GM21423 (cell line): Measurements from ENCODE around the gene RAB23.
A peak's percentile ranks its signal among the peaks of the same experiment; 100 is the strongest.

Source experiments
- ATAC-seq: cut with Tn5 transposase; IDR thresholded peaks from one replicate; pipeline ENCODE4 v1.9.1; 2021; ENCODE audit warnings: mild to moderate bottlenecking, moderate library complexity; ENCODE audit not compliant: unreplicated experiment

The RAB23 gene

GRCh38 chr6:57221936-57222742, at the start of gene RAB23:
TSS of gene RAB23 (minus strand) at chr6:57222307. CDS start at chr6:57210380, 11,927 bp downstream.
- peak; percentile 81 for ATAC-seq

DNA sequence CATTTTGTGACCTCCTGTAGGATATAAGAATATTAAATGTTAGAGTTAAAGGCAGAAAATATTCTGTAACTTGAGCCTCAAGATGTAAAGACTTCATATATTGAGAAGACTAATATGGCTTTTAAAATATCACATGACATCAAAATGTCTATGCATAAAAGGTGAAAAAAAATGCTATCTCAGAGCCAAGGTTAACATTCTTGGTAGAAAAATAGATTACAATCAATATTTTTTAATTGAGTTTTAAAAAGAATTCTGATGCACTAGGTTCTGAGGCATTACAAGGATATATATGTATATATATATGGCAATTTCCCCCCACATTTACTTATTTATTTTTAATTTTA, 46.2 kb upstream of the RAB23 start:
- ATAC-seq = no peak

DNA sequence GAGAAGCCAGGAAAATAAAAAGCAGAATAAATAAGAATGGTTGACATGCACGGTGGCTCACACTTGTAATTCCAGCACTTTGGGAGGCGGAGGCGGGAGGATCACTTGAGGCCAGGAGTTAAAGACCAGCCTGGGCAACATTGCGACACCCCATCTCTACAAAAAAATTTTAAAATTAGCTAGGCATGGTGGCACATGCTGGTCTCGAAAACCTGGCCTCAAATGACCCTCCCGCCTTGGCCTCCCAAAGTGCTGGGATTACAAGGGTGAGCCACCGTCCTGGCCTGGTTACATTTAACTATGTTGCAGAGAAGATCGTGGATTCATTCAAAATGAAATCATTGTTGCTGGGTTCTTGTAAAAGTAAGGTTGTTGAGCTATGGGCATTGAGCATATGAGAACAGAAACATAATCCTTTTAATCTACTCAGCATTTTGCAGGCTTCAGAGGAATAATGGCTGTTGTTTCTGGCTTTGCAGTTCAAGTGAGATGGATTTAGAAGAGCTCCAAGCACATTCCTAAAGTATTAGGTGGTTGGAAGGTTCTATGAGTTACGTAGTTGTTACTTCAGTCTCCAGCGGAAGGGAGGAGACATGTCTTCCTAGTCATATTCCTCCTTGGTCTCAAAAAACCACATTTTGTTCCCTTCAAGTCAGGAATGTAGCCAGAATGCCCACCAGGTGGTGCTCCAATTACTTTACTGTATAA, 45.6 kb upstream of the RAB23 start:
- ATAC-seq = no peak

- ATAC-seq = no peak
Observed at GRCh38 chr6:57265755-57266221, 43.7 kb upstream of the RAB23 start.

DNA sequence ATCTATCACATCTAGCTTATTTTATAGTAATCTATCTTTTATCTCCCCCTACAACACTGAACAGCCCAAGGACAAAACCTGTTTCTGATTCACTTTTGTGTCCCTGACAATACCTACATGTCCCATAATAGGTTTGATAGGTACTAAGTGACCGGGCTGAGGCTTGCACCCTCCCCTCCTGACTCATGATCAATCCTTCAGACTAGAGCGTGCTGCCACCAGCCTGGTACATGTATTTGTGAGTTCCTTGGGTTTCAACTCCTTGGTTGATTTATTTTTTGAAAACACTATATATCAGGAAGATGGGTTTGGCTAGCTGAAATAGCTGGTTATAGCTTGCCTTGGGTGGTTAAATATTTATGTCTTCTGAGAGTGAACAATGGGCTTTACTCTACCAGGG, 41.6 kb upstream of the RAB23 start:
- ATAC-seq = no peak

DNA sequence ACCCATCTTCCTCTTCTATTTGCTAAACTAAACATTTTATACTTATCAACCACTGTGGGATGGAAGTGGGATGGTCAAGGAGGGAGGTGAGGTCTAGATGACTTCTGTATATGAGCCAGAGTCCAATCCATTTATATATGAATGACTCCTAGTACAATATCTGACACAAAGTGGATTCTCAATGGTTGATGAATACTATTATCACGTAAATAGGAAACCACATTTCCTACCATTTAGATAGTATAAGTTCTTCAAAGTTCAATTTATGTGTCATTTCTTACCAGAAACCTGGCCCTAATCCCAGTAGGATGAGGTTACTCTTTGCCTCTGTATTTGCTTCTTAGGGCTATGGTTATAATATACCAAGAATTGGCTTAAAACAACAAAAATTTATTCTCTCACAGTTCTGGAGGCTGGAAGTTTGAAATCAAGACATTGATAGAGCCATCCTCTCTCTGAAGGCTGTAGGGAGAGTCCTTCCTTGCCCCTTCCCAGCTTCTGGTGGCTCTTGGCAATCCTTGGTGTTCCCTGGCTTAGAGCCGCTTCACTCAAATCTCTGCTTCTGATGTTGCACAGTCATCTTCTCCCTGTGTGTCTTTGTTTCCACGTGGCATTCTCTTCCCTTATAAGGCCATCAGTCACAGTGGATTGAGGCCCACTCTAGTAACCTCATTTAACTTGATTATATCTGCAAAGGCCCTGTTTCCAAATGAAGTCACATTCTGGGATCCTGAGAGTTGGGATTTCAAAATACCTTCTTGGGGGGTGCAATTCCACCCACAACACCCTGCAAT, 41.0 kb upstream of the RAB23 start:
- no peak for ATAC-seq

DNA sequence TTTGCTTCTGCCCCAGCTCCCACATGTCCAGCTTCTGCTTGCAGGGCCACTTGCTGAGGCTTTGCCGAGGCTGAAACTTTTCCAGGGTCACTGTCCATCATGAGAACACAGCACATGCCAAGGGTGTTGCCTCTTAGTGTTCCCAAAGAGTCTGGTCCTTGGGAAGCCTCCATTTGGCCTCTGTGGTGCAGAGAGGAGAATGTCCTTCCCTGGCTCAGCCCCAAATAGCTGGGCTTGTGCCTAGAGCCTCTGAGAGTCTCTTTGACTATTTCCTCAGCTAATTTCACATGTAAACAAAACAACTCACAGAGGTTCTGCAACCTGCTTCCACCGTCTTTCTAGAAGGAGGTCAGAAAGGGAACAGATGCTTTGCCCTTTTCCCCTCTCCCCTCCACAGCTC, 40.4 kb upstream of the RAB23 start:
- ATAC-seq = no peak

GRCh38 chr6:57261926-57262325, 39.8 kb upstream of the RAB23 start:
- no peak for ATAC-seq

DNA sequence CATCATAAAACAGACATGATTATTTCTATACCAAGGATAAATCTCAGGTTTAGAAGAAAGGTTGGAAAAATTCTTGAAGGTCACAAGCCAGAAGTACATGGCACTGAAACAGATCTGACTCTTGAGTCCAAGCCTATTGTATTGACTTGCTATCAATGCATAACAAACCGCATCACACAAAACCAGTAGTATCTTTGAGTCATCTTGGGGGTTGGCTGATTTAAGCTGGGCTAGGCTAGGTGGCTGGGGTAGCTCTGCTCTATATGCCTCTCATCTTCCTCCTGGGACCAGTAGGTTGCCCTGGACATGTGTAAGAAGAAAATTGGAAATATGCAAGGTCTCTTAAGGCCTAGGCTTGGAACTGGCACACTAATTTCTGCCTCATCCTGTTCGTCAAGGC, 37.0 kb upstream of the RAB23 start:
- ATAC-seq = no peak

DNA sequence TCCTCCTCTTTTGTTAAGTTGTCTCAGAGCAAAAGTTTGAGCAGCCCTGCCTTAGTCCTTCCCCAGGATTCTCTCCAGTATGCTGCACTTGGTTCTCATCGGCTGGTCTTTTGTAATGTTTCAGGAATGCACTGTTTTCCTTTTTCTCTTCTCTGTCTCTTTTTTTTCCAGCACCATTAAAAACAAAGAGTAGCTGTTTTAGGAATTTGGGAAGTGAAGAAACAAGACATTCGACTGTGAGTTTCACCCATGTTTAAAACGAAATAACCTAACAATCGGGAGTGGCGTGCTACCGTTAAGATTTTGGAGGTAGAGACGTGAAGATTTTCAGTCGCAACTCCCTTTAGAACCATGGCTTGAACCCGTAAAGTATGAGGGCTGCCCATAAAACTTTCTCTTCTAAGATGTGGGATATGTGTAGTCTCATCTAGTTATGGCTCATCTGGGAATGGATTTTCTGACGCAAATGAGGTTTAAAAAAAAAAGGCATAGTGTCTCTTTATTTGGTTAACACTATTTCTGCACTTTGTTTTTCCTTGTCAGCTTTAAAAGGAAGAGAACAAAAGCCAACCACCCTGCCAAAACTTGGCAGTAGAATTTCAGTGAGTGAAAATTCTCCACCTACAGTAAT, 35.9 kb upstream of the RAB23 start:
- no peak for ATAC-seq

- ATAC-seq = no peak
Observed at GRCh38 chr6:57256541-57256940, 34.4 kb upstream of the RAB23 start.

DNA sequence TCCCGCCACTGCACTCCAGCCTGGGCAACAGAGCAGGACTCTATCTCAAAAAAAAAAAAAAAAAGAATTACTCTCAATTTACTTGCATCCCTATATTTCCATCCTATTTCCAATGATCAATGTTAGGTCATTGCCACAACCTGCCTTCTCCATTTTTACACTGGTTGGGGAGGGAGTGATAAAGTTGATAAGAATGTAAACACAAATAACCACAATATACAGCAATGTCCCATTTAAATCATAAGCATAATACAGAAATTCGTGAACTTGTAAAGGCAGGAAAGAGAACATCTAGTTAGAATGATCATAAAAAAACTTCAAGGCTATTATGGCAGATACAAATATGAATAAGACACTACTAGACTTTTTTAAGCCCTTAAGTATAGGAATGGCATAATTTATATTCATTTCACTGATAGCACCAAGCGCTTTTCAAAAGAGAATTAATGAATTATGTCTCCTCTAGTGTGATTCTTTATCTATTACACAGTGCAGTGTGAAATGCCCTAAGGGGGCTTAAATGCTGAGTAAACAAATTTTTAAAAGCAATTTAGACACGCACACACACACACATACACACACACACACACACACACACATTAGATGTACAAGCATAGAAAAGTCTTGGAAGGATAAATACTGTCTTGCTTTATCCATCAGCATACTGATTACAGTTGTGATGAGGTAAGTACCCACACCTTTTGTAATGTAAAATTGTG, 33.5 kb upstream of the RAB23 start:
- ATAC-seq = no peak

GRCh38 chr6:57254055-57254717, 32.1 kb upstream of the RAB23 start:
- no peak for ATAC-seq

- no peak for ATAC-seq
Observed at GRCh38 chr6:57252975-57253374, 30.9 kb upstream of the RAB23 start.

DNA sequence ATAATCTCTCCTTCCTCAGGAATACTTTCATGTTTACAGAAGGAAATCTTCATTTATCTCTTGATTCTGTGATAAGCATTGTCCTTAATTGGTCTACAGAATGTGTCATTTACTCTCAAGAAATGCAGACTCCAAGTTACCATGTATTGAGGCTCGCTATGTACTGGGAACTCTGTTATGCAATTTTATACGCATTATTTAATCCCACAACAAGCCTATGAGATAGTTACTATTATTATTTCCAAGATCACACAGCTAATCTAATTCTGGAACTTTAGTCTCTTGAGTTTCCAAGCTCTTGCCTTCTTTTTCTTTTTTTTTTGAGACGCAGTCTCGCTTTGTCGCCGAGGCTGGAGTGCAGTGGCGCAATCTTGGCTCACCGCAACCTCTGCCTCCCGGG, 30.0 kb upstream of the RAB23 start:
- no peak for ATAC-seq

GRCh38 chr6:57250348-57250747, 28.2 kb upstream of the RAB23 start:
- ATAC-seq = no peak

GRCh38 chr6:57248311-57248895, 26.3 kb upstream of the RAB23 start:
- no peak for ATAC-seq

GRCh38 chr6:57247603-57248002, 25.5 kb upstream of the RAB23 start:
- ATAC-seq = no peak

GRCh38 chr6:57246307-57246706, 24.2 kb upstream of the RAB23 start:
- no peak for ATAC-seq

GRCh38 chr6:57243954-57244353, 21.8 kb upstream of the RAB23 start:
- no peak for ATAC-seq
